ENCODE data around the gene LRRC37B.

GRCh38 chr17:32102172-32102571, 95.0 kb downstream of the LRRC37B start:
- TF ChIP-seq CTCF (IDR thresholded peaks at IDR 0.05) (no peak), POLR2A (IDR thresholded peaks at IDR 0.05) (no peak)
